Measurements from ENCODE around the gene PLET1.

GRCh38 chr11:112288021-112288420 lies 27.4 kb upstream of the PLET1 start:
- TF ChIP-seq CTCF (IDR thresholded peaks at IDR 0.05) (no peak), POLR2A (IDR thresholded peaks at IDR 0.05) (no peak)
